IMR-90 (cell line): ENCODE measurements around the gene AGAP1. TPM values are rescaled to one million over a fixed set of nuclear protein-coding genes. Genes with fewer than 3 reads are reported as not detected.

Experiments
- ATAC-seq: fragments of 200-7000 bp; cut with Tn5 transposase; 2 replicates; pipeline ENCODE4 v1.9.1; 2020; ENCODE audit warnings: low read depth, mild to moderate bottlenecking, moderate library complexity
- BruUV-seq: library from RNA; stranded (reverse); fragments of 400-500 nt; replicated peaks from 2 replicates; lab custom pipeline; 2021; lab: Mats Ljungman, UMichigan
- CTCF ChIA-PET: fragments of 300-600 bp; formaldehyde crosslinking; extraction: SDS; loops from one replicate; lab custom pipeline; 2021; ENCODE audit warnings: antibody characterized with exemption; lab: Yijun Ruan, JAX
- POLR2A ChIA-PET: fragments of 300-600 bp; sonication (Branson Sonifier 250); formaldehyde crosslinking; loops from one replicate; lab custom pipeline; 2022; ENCODE audit warnings: antibody characterized with exemption; ENCODE audit not compliant: unreplicated experiment; lab: Charles Lee
- DNase-seq: peaks from one replicate; pipeline ENCODE4 v3.0.0; 2013
- H2AFZ ChIP-seq: replicated peaks from 2 replicates; pipeline ENCODE3; 2013; ENCODE audit warnings: low read length, mild to moderate bottlenecking; ENCODE audit not compliant: poor library complexity
- H2AK5ac ChIP-seq: 2 replicates; pipeline ENCODE4 v1.6.1; 2013; ENCODE audit warnings: low read depth, low read length, inconsistent platforms
- H2AK9ac ChIP-seq: replicated peaks from 2 replicates; pipeline ENCODE3; 2013; ENCODE audit warnings: mild to moderate bottlenecking, low read depth, low read length, moderate library complexity; ENCODE audit not compliant: poor library complexity
- H2BK120ac ChIP-seq: 2 replicates; pipeline ENCODE4 v1.6.1; 2013; ENCODE audit warnings: low read depth, low read length, inconsistent platforms
- H2BK15ac ChIP-seq: 3 replicates; pipeline ENCODE4 v1.6.1; 2013; ENCODE audit warnings: low read depth, low read length, inconsistent platforms
- H2BK20ac ChIP-seq: 2 replicates; pipeline ENCODE4 v1.6.1; 2013; ENCODE audit warnings: low read depth, mild to moderate bottlenecking, inconsistent platforms, low read length, moderate library complexity
- H2BK5ac ChIP-seq: 2 replicates; pipeline ENCODE4 v1.6.1; 2013; ENCODE audit warnings: mild to moderate bottlenecking, low read depth, low read length, inconsistent platforms; ENCODE audit not compliant: poor library complexity, severe bottlenecking
- H3K14ac ChIP-seq: replicated peaks from 2 replicates; pipeline ENCODE4 v1.6.1; 2013; ENCODE audit warnings: low read depth, low read length, inconsistent platforms
- H3K18ac ChIP-seq: 2 replicates; pipeline ENCODE4 v1.6.1; 2013; ENCODE audit warnings: low read depth, low read length, control low read depth
- H3K23ac ChIP-seq: 2 replicates; pipeline ENCODE4 v1.6.1; 2013; ENCODE audit warnings: low read depth, low read length, inconsistent platforms
- H3K27ac ChIP-seq: 2 replicates; pipeline ENCODE4 v1.5.1; 2013; ENCODE audit warnings: mild to moderate bottlenecking, control low read depth, low read length; ENCODE audit not compliant: insufficient read depth
- H3K27me3 ChIP-seq: 2 replicates; pipeline ENCODE4 v1.6.1; 2013; ENCODE audit warnings: low read length; ENCODE audit not compliant: control insufficient read depth, insufficient read depth
- H3K36me3 ChIP-seq: 2 replicates; pipeline ENCODE4 v1.6.1; 2013; ENCODE audit warnings: low read length, mixed read lengths; ENCODE audit not compliant: control insufficient read depth, insufficient read depth
- H3K4ac ChIP-seq: 2 replicates; pipeline ENCODE4 v1.6.1; 2013; ENCODE audit warnings: low read depth, low read length, inconsistent platforms
- H3K4me1 ChIP-seq: 2 replicates; pipeline ENCODE4 v1.6.1; 2013; ENCODE audit warnings: low read length, mixed read lengths; ENCODE audit not compliant: control insufficient read depth, insufficient read depth
- H3K4me2 ChIP-seq: 2 replicates; pipeline ENCODE4 v1.6.1; 2013; ENCODE audit warnings: low read depth, mild to moderate bottlenecking, control low read depth, low read length, moderate library complexity
- H3K4me3 ChIP-seq: 2 replicates; pipeline ENCODE4 v1.5.1; 2013; ENCODE audit warnings: low read depth, mild to moderate bottlenecking, control low read depth, low read length, moderate library complexity; ENCODE audit not compliant: insufficient read depth
- H3K56ac ChIP-seq: 2 replicates; pipeline ENCODE4 v1.6.1; 2013; ENCODE audit warnings: low read length, inconsistent platforms; ENCODE audit not compliant: insufficient read depth; ENCODE audit errors: extremely low read depth
- H3K79me1 ChIP-seq, 2 experiments: 2 replicates each; pipeline ENCODE4 v1.6.1; 2013; ENCODE audit warnings: low read length in 2 of 2, inconsistent platforms in 1 of 2, low read depth in 1 of 2
- H3K9ac ChIP-seq: 2 replicates; pipeline ENCODE4 v1.6.1; 2013; ENCODE audit warnings: low read depth, low read length, control low read depth
- H3K9me1 ChIP-seq: 2 replicates; pipeline ENCODE4 v1.6.1; 2013; ENCODE audit warnings: low read length, inconsistent platforms; ENCODE audit not compliant: insufficient read depth
- H3K9me3 ChIP-seq: 2 replicates; pipeline ENCODE4 v1.6.1; 2013; ENCODE audit warnings: low read length; ENCODE audit not compliant: control insufficient read depth, insufficient read depth
- H4K20me1 ChIP-seq: 2 replicates; pipeline ENCODE4 v1.6.1; 2013; ENCODE audit warnings: low read length, inconsistent platforms; ENCODE audit not compliant: insufficient read depth
- H4K5ac ChIP-seq: 2 replicates; pipeline ENCODE4 v1.6.1; 2013; ENCODE audit warnings: mild to moderate bottlenecking, low read depth, low read length, control low read depth
- H4K8ac ChIP-seq, 2 experiments: 2 replicates each; pipeline ENCODE4 v1.6.1; 2013; ENCODE audit warnings: low read depth in 2 of 2, low read length in 2 of 2, control low read depth in 1 of 2, inconsistent platforms in 1 of 2
- H4K91ac ChIP-seq: 2 replicates; pipeline ENCODE4 v1.6.1; 2013; ENCODE audit warnings: low read depth, low read length, inconsistent platforms; ENCODE audit not compliant: insufficient read depth
- BHLHE40 ChIP-seq: fragments of 150-350 bp; IDR thresholded peaks from 2 replicates; pipeline ENCODE4 v1.6.1; 2016; ENCODE audit warnings: mild to moderate bottlenecking, low read depth, low read length
- CEBPB ChIP-seq: IDR thresholded peaks from 2 replicates; pipeline ENCODE4 v1.6.1; 2012; ENCODE audit warnings: low read depth, low read length, improper control_type of control experiment
- CHD1 ChIP-seq: IDR thresholded peaks from 2 replicates; pipeline ENCODE4 v1.6.1; 2012; ENCODE audit warnings: low read depth, low read length, improper control_type of control experiment
- FOS ChIP-seq: fragments of 150-350 bp; IDR thresholded peaks from 2 replicates; pipeline ENCODE4 v1.6.1; 2016; ENCODE audit warnings: low read depth, low read length
- MAFK ChIP-seq: IDR thresholded peaks from 2 replicates; pipeline ENCODE4 v1.6.1; 2012; ENCODE audit warnings: low read depth, low read length, improper control_type of control experiment
- MAZ ChIP-seq: IDR thresholded peaks from 2 replicates; pipeline ENCODE4 v1.6.1; 2012; ENCODE audit warnings: low read depth, mild to moderate bottlenecking, low read length, improper control_type of control experiment, moderate library complexity, borderline replicate concordance
- MXI1 ChIP-seq: IDR thresholded peaks from 2 replicates; pipeline ENCODE4 v1.6.1; 2012; ENCODE audit warnings: low read depth, mild to moderate bottlenecking, low read length, moderate library complexity, borderline replicate concordance
- NFE2L2 ChIP-seq: fragments of 150-350 bp; IDR thresholded peaks from 2 replicates; pipeline ENCODE4 v1.6.1; 2016; ENCODE audit warnings: low read depth, mild to moderate bottlenecking, low read length
- POLR2A ChIP-seq: IDR thresholded peaks from 2 replicates; pipeline ENCODE4 v1.6.1; 2012; ENCODE audit warnings: mild to moderate bottlenecking, low read depth, low read length
- RAD21 ChIP-seq: IDR thresholded peaks from 2 replicates; pipeline ENCODE4 v1.6.1; 2012; ENCODE audit warnings: low read length, improper control_type of control experiment
- RCOR1 ChIP-seq: IDR thresholded peaks from 2 replicates; pipeline ENCODE4 v1.6.1; 2012; ENCODE audit warnings: mild to moderate bottlenecking, low read length, improper control_type of control experiment; ENCODE audit not compliant: insufficient replicate concordance
- RFX5 ChIP-seq: IDR thresholded peaks from 2 replicates; pipeline ENCODE4 v1.8.0; 2012; ENCODE audit warnings: low read depth, mild to moderate bottlenecking, low read length, moderate library complexity
- SMC3 ChIP-seq: fragments of 150-350 bp; IDR thresholded peaks from 2 replicates; pipeline ENCODE4 v1.6.1; 2016; ENCODE audit warnings: low read depth, mild to moderate bottlenecking, antibody characterized with exemption, low read length, moderate library complexity
- WGBS, 2 experiments: methylation state at CpG; one replicate each; pipeline versions ENCODE4 v1.1.5 to v1.1.7; 2013; ENCODE audit warnings: missing lambda C conversion rate in 2 of 2; ENCODE audit not compliant: insufficient read length in 1 of 2; ENCODE audit errors: extremely low coverage in 2 of 2; 5-methylcytosine and 5-hydroxymethylcytosine counted together
- dilution Hi-C: fragments of 300-500 bp; cut with HindIII; formaldehyde crosslinking; loops from one replicate; pipeline ENCODE4 v1.14.3; 2018; ENCODE audit warnings: low sequenced_read_pairs; ENCODE audit not compliant: unreplicated experiment
- in situ Hi-C: fragments of 300-500 bp; cut with MboI; formaldehyde crosslinking; loops from 3 replicates; pipeline ENCODE4 v1.14.3; 2019; ENCODE audit warnings: low sequenced_read_pairs, inconsistent platforms, mixed read lengths
- intact Hi-C: fragments of 100-400 bp; cut with micrococcal nuclease; formaldehyde crosslinking; loops from 2 replicates; pipeline ENCODE4 v1.10.0; 2022
- polyA plus RNA-seq, 3 experiments: library from polyadenylated mRNA; depleted of rRNA; stranded (reverse); fragments of >200 nt; gene quantifications; 2 replicates each; pipeline ENCODE4 v1.2.3, GENCODE V29; 2012; ENCODE audit warnings: low replicate concordance in 1 of 3
- total RNA-seq: library from RNA; depleted of rRNA; stranded (reverse); fragments of >200 nt; gene quantifications from 2 replicates; pipeline ENCODE4 v1.2.3, GENCODE V29; 2012
- TF ChIP-seq, protein P1 (sequence below): fragments of 150-350 bp; IDR thresholded peaks from 2 replicates; pipeline ENCODE4 v1.6.1; 2017; ENCODE audit warnings: mild to moderate bottlenecking, antibody characterized with exemption, low read length, low read depth
- TF ChIP-seq, protein P2 (sequence below): conservative IDR thresholded peaks from 2 replicates; pipeline ENCODE4 v1.5.1; 2012; ENCODE audit warnings: mild to moderate bottlenecking, low read depth, low read length, improper control_type of control experiment
- TF ChIP-seq, protein P3 (sequence below): fragments of 150-350 bp; IDR thresholded peaks from 2 replicates; pipeline ENCODE4 v1.6.1; 2016; ENCODE audit warnings: low read depth, mild to moderate bottlenecking, low read length, moderate library complexity, borderline replicate concordance

Gene AGAP1
- total and polyA plus RNA-seq, 2 of the 4 experiments (the other 2 are of a cell fraction) = 15.1 to 16.4 TPM

DNA sequence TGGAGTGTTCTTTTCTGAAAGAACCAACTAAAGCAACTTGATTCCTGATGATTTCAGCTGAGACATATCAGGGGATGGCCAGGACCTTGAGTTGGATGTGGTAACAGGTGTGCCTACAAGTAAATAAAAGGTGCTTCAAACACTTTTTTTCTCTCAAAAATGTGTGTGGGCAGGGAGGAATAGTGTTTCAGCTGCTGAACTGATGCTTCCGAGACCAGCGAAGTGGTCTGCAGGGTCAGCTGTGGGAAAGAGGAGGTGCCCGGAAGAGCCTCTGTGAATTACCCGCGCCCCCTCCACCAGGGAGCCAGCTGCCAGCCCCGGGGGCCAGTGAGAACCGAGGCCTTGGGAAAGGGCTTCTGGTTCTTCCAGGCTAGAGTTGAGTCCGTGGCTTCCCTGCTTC lies 425.0 kb downstream of the AGAP1 start:
- intact Hi-C loops = no loop called here
- BruUV-seq = no TSS peak

More for the DNA sequence above, 425.0 kb downstream of the AGAP1 start:
- Histone ChIP-seq H3K4me2 (no peak overlapping the region), H3K9me1 (no peaks in the 10 kb centered on the region), H3K27me3 (no peaks in the 10 kb centered on the region), H2BK5ac (no peak overlapping the region), H3K9ac (no peak overlapping the region), H3K79me1 (no peaks in the 10 kb centered on the region), H3K36me3 (peaks cover 3% of the 10 kb centered on the region), H2BK120ac (no peak overlapping the region), H3K4ac (no peak overlapping the region), H4K91ac (no peak overlapping the region), H3K4me3 (no peak overlapping the region), H4K8ac (no peak overlapping the region), H3K18ac (no peak overlapping the region), H4K20me1 (no peaks in the 10 kb centered on the region), H4K5ac (no peak overlapping the region), H3K56ac (no peak overlapping the region), H3K14ac (no peak overlapping the region), H2AK5ac (no peak overlapping the region), H3K4me1 (no peaks in the 10 kb centered on the region), H2BK20ac (no peak overlapping the region), H3K23ac (no peak overlapping the region), H3K27ac (no peak overlapping the region), H2BK15ac (no peak overlapping the region), H3K9me3 (no peaks in the 10 kb centered on the region; the same call in 1 of the 2 replicates), H2AFZ (no peak overlapping the region), H2AK9ac (no peak overlapping the region)
- no peak for DNase-seq
- TF ChIP-seq RFX5 (no peak), RCOR1 (no peak), CHD1 (no peak), CEBPB (no peak), BHLHE40 (no peak), NFE2L2 (no peak), MAFK (no peak), POLR2A (no peak), MAZ (no peak), RAD21 (no peak), SMC3 (no peak), FOS (no peak), MXI1 (no peak)
- TF ChIP-seq, protein P1, sequence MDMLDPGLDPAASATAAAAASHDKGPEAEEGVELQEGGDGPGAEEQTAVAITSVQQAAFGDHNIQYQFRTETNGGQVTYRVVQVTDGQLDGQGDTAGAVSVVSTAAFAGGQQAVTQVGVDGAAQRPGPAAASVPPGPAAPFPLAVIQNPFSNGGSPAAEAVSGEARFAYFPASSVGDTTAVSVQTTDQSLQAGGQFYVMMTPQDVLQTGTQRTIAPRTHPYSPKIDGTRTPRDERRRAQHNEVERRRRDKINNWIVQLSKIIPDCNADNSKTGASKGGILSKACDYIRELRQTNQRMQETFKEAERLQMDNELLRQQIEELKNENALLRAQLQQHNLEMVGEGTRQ = no peak
- TF ChIP-seq, protein P2, sequence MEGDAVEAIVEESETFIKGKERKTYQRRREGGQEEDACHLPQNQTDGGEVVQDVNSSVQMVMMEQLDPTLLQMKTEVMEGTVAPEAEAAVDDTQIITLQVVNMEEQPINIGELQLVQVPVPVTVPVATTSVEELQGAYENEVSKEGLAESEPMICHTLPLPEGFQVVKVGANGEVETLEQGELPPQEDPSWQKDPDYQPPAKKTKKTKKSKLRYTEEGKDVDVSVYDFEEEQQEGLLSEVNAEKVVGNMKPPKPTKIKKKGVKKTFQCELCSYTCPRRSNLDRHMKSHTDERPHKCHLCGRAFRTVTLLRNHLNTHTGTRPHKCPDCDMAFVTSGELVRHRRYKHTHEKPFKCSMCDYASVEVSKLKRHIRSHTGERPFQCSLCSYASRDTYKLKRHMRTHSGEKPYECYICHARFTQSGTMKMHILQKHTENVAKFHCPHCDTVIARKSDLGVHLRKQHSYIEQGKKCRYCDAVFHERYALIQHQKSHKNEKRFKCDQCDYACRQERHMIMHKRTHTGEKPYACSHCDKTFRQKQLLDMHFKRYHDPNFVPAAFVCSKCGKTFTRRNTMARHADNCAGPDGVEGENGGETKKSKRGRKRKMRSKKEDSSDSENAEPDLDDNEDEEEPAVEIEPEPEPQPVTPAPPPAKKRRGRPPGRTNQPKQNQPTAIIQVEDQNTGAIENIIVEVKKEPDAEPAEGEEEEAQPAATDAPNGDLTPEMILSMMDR = no peak
- TF ChIP-seq, protein P3, sequence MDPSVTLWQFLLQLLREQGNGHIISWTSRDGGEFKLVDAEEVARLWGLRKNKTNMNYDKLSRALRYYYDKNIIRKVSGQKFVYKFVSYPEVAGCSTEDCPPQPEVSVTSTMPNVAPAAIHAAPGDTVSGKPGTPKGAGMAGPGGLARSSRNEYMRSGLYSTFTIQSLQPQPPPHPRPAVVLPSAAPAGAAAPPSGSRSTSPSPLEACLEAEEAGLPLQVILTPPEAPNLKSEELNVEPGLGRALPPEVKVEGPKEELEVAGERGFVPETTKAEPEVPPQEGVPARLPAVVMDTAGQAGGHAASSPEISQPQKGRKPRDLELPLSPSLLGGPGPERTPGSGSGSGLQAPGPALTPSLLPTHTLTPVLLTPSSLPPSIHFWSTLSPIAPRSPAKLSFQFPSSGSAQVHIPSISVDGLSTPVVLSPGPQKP = no peak
- no CpG with 5 or more reads among the region's 8 CpGs for WGBS, 2 experiments
- in situ Hi-C loops = no loop called here
- ChIA-PET POLR2A (no interaction called here), CTCF (interaction anchor here (0.5 kb wide), 1 partner anchor 138 kb away, joined by 4 read pairs; no protein-coding TSS in a partner anchor)
- no peak for ATAC-seq
- dilution Hi-C loops = no loop called here
